ENCODE measurements around the gene UNKL.

- TF ChIP-seq CTCF (IDR thresholded peaks at IDR 0.05; ENCODE audit: low read length) (no peak), EZH2 (IDR thresholded peaks at IDR 0.05; ENCODE audit: borderline replicate concordance, low read length) (no peak)
Observed at GRCh38 chr16:1446296-1447080, 32.0 kb upstream of the UNKL start.

All from OCI-LY1 (cell line).